CD4-positive, alpha-beta T cell treated with Interleukin-17A for 1 hour (primary cell): ENCODE data around the gene ZBTB7A.

Source experiments
- DNase-seq: peaks from one replicate; pipeline ENCODE4 v3.0.0-alpha.2; 2020

Gene ZBTB7A

DNA sequence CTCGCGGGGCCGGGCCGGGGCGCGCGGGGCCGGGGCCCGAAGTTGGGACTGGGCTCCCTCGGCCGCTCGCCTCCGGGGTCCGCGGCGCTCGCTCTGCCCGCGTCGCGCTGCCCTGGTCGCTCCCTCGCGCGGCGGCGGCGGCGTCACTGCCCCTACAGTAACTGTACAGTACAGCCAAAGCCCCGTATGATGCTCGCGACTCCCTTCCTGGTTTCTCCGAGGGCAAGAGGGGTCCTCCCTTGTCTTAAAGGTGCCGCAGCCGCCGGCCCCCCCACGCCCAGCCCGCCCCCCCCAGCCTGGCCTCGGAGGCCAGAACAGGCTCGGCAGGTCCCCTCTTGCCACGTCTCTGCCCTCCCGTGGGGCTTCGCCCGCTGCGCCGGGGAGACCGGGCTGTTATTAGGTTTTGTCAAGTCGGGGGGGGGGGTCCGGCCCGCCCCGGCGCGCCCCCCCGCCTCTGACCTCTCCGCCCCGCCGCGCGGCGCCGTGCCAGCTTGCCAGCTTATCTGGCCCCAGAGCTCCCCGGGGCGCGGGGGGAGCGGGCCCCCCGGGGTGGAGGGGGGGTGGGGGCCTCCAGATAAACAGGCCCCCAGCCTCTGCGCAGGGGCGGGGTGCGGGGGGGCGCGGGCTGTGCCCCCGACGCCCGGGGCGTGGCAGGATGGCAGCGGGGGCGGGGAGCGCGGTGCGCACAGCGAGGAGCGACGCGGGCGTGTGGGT, at the start of gene ZBTB7A:
Gene ZBTB7A (minus strand): TSS at position 218 of the 714 bp plus-strand sequence. CDS start 11,667 bp downstream, outside the sequence.
- peak; percentile 87 for DNase-seq

GRCh38 chr19:4115818-4116385, 49.2 kb upstream of the ZBTB7A start:
- DNase-seq: no peak

GRCh38 chr19:4115050-4115817, 48.5 kb upstream of the ZBTB7A start:
- peak; percentile 84 for DNase-seq

GRCh38 chr19:4114181-4114580, 47.5 kb upstream of the ZBTB7A start:
- DNase-seq: no peak

DNA sequence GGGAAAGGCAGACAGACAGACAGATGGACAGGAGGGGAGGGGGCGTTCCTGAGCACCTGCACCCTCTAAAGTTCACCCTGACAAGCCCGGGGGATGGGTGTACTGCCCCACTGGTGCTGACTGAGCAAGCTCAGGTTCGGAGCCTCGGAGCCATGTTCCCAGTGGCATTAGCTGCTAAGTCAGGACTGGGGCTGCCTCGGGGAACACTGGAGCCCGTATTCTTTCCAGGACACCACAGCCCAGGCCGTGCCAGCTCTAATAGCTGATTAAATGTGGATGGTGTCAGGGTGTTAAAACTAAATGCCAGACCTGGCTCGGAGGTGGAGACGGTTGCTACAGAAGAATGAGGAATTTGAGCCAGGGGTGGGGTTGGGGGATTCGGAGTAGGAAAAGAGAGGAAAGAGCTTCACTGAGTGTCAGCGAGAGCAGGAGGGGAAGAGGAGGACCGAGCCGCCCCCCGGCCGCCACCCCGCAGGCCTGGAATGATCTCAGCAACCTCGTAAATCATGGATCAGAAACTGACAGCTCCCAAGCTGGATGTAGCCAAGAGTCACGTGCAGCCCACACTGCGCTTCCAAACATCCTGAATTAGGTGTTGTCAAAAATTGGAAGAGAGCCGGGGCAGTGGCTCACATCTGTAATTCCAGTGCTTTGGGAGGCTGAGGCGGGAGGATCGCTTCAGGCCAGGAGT, 46.8 kb upstream of the ZBTB7A start:
- no peak for DNase-seq

GRCh38 chr19:4112367-4112766, 45.7 kb upstream of the ZBTB7A start:
- no peak for DNase-seq

- no peak for DNase-seq
Observed at GRCh38 chr19:4109626-4109945, 42.9 kb upstream of the ZBTB7A start.

GRCh38 chr19:4108767-4109625, 42.3 kb upstream of the ZBTB7A start:
- peak; percentile 86 for DNase-seq

DNA sequence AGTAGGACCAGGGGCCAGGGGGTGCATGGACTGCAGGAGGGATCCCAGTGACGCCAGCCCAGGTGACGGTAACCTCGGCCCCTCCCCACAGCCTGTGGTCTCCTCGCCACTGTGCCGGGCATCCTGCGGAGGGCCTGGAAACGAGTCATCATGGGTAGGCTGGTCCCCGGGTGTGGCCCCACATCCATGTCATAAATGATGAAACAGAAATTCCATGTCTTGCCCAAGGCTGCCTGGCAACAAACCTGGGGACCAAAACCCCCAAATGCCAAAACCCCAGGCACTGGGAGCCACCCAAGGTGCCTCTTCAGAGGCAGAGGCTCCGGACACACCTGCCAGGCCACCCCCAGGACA, 36.4 kb upstream of the ZBTB7A start:
- DNase-seq: no peak

DNA sequence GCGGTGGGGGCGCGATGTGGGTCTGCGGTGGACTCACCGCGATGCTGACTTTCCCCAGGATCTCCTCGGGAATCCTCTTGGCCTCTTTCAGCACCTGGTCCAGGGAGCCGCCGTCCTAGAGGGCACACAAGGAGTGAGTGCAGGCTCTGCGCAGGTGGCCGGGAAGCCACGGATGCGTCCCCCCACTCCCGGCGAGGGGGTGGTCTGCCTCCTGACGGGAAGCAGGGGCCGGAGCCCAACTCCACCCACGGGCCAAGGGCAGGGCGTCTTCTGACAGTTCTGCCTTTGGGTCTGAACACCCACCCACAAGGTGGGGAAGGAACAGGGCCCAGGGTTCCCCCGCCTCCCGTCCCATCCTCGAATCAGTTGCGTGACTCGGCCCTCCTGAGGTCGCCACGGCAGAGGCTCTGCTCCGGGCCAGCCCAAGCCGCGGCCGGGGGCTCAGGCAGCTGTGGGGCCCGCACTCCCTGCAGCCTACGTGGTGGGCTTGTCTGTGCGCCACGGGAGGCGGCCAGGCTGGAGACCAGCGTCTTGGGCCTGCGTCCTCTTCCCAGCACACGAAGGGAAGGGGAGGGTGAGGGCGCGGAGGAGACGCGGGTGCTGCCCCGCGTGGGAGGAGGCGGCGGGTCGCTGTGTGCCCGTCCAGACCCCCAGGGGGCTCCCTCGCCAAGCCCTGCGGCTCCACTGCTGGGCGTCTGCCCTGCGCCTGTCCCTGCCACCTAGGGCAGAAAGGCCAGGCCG, 35.8 kb upstream of the ZBTB7A start:
- no peak for DNase-seq

DNA sequence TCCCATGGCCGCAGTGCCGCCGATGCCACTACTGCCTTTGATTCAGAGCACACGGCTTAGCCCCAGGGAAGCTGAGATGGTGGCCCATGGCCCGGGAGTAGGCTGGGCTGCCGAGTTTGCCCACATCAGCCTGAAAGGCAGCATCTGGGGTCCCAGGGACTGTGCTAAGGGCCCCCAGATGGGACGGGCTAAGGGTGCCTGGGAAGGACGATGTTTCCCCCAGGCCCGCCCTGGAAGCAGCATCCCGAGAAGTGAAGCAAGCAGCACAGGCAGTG, 34.7 kb upstream of the ZBTB7A start:
- no peak for DNase-seq

GRCh38 chr19:4100647-4101495, 34.2 kb upstream of the ZBTB7A start:
- no peak for DNase-seq

DNA sequence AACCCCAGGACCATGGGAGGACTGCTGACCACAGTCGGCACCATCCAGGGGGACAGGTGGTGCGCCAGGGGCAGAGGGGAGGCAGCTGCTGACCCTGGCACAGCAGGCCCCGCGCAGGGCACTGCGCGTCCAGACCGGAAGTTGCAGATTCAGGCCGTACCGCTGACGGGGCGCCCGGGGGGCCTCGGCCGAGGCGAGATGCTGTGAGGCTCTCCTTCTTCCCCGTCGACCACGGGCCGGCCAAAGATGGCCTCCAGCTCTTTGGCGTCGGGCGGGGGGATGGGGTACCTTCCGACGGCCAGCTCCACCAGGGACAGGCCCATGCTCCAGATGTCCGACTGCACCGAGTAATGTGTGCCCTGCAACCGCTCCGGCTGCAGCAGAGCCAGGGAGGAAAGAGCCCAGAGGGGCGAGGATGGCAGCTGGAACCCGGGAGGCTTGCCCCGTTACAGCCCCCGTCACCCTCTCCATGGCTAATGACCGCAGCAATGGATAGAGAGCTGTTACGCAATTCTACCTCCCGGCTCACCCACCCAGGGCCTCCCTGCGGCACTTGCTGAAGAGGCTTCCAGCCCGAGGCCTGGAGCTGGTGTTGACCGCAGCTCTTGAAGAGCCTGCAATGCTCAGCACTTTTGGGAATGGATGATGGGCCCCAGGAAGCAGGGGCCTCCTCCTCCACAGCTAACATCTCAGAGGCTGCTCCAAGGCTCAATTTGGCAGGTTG, 32.5 kb upstream of the ZBTB7A start:
- no peak for DNase-seq

DNA sequence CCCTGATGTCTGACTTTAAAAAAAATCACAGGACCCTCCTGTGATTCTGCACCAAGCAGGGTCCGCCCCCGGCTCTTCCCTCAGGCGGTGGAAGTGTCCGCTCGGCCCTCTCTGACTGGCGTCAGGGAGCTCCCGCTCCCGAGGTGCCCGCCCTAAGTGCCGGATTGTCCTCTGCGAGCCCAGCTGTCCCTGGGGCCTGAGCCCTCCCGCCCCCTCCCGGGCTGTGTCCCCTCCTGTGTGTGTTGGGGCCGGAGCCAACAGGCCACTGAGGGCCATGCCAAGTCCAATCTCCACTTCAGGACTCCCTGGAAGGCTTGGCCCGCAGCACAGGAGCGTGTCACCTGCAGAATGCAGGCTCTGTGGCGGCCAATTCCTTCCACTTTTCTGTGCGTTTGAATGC, 31.8 kb upstream of the ZBTB7A start:
- DNase-seq: no peak

GRCh38 chr19:4097501-4097900, 30.8 kb upstream of the ZBTB7A start:
- no peak for DNase-seq

- no peak for DNase-seq
Observed at GRCh38 chr19:4096049-4096892, 29.6 kb upstream of the ZBTB7A start.

DNA sequence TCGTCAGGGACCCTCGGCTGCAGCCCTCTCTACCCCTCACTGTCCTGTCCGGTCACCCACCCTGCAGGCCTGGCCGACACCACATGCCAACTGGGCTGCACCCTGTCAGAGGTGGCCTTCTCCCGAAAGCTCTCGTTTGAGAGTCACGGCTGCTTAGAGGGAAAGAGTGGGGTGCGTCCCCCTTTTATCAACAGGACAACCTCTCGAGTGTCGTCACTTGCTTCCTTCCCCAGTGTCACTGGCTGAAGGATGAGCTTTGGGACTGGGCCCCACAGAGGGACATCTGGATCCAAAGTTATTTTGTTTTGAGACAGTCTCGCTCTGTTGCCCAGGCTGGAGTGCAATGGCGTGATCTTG, 28.8 kb upstream of the ZBTB7A start:
- DNase-seq: no peak

DNA sequence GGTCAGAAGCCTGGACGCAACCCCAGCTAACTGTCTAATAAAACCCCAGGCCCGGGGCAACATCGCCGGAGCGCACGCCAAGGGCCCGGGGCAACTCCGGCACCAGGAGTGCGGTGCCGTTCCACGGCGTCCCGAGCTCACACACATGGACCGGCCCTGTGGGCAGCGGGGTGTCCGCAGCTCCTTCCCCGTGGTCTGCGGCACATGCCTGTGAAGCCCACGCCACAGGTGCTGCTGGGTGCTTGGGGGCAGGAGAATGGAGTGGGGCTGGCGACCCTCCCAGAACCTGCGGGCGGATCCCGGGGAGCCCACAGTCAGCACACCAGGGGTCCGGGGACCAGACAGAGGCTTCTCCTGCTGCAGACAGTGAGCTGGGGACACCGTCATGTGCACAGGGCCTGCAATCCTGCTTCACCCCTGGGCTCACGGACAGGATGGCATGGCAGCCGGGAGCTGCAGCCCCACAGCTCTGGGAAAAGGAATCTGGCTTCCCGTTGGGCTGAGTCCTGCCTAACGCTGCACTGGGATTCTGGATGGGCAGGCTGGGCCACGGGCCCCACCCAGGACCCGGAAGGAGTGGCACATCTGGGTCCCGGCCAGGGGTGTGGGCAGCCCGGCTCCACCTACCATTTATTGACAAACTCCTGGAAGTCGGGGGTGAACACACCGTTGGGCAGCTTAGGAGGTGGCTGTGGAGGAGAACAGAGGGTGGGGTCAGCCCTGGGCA, 28.2 kb upstream of the ZBTB7A start:
- DNase-seq: no peak

GRCh38 chr19:4094291-4094690, 27.6 kb upstream of the ZBTB7A start:
- no peak for DNase-seq
